Amygdala (tissue), 56 donors: ENCODE data around the gene FBXL17.
A peak's percentile ranks its signal among the peaks of the same experiment; 100 is the strongest.
"Not testable (repeated sequence)": the region's sequence is repeated elsewhere in the genome, so short reads cannot be mapped to it uniquely, and the experiment has no call there.

Experiments used
- DNase-seq, 56 donors: peaks; one replicate each; lab custom pipeline; 2025; lab: John Stamatoyannopoulos, UW

The FBXL17 gene

DNA sequence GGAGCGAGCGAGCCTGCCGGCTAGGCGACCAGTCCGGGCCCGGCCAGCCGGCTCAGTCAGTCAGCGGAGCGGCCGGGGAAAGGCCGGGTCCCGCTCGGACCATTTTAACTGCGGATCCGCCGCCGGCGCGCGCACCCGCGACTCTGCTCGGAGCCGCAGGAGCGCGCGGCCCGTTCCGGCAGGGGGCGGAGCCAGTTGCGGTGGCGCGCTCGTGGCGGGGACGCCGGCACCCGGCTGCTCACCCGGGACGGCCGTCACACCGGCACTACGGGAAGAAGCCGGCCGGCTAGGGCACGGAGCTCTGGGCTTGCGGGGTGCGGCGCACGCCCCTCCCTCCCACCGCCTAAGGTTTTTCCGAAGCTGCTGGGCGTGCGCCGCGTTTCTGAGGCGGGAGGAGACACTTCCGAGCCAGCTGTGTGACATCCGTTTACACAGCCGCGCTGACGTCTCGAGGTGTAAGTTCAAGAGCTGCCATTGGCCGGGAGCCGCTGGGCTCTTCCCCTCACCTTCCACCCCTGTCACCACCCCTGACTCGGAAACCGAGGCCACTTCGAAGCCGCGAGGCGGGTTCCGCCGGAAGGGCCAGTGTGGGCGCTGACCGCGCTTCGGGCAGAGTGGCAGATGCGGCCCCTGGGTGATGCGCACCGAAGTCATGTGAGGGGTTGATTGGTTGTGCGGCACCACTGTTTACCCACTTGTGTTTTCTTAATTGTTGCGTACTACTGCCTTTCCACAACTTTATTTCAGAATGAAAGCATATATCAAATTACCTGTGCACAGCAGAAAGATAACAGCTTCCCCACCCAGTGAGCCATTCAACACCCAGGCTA lies at the start of gene FBXL17:
Gene FBXL17, minus strand, starts transcription at position 145 of the 830 bp plus-strand sequence.
- DNase-seq = peak; percentile 52 to 95 (median 85)

DNA sequence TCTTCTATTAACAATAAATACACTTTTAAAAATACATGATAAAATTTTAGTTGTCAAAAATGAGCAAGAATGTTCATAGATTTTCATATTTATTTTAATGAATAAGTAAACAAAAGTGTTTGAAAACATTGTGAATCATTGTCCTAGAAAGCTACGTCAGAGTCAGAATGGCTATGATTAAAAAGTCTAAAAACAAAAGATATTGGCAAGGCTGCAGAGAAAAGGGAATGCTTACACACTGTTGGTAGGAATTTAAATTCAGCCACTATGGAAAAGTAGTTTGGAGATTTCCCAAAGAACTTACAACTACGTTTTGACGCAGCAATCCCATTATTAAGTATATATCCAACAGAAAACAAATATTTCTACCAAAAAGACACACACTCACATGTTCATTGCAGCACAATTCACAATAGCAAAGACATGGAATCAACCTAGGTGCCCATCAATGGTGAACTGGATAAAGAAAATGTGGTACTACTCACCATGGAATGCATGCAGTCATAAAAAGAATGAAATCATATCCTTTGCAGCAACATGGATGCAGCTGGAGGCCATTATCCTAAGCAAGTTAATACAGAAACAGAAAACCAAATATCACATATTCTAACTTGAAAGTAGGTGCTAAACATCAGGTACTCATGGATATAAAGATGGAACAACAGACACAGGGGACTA lies 49.2 kb upstream of the FBXL17 start:
- no peak for DNase-seq

DNA sequence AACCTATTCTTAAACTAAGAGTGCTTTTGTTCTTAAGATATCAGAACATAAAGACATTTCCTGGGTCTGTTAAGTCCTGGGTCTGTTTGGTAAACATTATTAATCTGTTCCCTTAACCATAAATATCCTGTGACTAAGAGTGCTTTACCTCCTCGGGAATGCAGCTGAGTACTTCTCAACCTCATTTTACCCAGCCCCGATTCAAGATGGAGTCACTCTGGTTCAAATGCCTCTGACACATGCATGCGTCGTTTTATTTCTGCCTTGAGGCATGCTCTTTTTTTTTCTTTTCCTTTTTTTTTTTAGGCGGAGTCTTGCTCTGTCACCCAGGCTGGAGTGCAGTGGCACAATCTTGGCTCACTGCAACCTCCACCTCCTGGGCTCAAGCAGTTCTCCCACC lies 39.8 kb upstream of the FBXL17 start:
- no peak for DNase-seq

DNA sequence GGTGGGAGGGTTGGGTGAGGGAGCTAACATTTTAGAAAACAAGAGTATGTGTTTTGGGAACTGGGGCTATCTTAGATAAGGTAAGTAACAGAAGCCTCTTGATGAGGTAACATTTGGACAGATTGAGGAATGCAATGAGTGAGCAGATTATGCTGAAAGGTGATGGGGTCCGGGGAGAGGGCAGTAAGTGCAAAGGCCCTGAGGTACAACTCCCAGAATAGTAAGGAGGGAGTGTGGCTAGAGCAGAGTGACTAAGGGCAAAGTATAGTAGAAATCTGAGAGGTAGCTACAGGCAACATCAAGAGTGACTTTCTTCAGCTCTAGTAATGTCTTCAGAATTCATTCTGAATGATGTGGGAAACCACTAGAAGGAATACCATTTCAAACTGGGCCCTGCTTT lies 38.9 kb upstream of the FBXL17 start:
- no peak for DNase-seq

DNA sequence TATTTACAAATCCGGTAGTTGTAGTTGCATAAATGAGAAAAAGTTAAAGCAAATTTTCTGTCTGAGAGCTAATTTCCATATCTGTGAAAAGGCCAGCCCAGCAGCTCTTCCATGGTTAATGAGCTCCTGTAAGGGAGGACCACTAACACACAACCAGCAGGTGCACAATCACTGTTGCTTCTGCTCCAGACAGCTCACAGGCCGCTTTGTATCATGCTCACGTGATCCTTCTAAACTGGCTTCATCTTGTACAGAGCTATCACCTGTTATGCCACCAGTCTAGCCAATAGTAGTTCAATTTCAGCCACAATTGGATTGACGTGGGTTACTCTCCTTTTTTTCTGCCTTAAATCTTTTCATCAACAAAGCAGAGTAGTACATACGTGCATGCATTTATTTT lies 38.3 kb upstream of the FBXL17 start:
- DNase-seq = no peak

DNA sequence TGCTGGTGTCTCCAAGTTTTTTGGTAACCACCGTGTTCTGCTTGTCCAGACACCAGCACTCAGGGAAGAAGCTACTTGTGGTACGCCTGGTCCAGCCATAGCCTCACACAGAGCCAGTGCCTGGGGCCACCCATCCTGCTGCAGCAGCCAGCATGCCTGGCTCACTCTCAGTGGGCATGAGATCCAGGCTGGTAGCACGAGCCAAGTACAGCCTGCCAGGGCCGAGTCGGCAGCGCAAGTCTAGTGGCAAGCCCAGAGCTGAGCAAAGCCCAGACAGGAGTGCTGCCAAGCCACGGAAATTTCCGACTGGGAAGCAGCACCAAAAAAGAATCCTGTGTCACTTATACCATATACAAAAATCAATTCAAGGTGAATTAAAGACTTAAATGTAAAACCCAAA lies 36.3 kb upstream of the FBXL17 start:
- peak in 44 of 56 donors; percentile 1 to 85 (median 40) for DNase-seq

DNA sequence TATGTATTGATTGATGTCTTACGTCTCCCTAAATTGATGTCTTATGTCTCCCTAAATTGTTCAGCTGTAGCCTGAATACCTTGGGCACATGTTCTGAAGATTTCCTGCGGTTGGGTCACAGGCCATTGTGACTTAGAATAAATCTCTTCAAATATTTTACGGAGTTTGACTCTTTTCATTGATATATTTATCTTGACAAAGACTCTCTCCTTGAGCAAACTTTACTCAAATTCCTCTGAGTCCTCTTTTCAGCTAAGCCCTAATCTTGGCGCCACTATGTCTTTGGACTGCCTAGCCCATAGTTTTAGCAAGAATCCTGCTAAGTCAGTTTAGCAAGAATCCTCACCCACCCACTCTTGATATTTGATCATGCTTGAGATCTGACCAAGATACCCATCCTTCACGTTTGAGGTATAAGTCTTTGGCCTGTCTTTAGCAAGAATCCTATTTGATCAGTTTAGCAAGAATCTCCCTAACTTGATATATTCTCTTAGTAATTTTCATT lies 35.3 kb upstream of the FBXL17 start:
- DNase-seq = no peak

DNA sequence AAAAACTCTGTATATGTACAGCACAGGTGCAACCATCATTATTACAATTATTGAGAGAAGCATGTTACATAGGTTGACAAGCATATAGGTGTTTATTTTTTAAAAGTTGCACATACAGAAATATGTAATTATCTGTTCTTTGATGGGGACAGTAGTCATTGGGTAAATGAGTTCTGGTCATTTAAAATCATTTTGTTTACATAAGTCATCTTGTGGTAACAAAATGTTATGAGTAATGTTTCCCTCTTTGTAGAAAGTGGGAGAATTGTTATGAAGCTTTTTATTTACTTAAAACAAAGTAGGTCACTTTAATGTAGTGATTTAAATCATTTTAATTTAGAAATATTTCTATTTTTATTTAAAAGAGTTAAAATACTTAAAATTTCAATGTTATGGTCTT lies 33.8 kb upstream of the FBXL17 start:
- DNase-seq = no peak

DNA sequence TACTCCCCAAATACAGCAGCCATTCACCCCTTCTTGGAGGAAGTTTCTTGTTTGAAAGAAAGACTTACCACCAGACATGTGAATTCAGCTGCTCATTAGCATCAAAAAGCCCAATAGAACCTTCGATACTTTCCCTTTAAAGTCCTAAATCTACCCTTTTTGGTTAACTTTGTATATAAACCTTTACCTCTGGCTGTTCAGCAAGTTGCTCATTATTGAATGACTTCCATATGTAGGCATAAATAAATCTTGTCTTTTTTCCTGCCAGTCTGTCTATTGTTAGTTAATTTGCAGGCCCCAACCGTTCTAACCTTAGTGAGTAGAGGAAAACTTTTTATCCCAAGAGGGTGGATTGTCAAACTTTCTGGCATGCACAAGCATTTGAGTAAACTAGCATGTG lies 27.9 kb upstream of the FBXL17 start:
- no peak for DNase-seq

DNA sequence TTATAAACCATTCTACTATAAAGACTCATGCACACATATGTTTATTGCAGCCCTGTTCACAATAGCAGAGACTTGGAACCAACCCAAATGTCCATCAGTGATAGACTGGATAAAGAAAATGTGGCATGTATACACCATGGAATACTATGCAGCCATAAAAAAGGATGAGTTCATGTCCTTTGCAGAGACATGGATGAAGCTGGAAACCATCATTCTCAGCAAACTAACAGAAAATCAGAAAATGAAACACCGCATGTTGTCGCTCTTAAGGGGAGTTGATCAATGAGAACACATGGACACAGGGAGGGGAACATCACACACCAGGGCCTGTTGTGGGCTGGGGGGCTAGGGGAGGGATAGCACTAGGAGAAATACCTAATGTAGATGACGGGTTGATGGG lies 23.3 kb upstream of the FBXL17 start:
- DNase-seq = not testable (repeated sequence)

DNA sequence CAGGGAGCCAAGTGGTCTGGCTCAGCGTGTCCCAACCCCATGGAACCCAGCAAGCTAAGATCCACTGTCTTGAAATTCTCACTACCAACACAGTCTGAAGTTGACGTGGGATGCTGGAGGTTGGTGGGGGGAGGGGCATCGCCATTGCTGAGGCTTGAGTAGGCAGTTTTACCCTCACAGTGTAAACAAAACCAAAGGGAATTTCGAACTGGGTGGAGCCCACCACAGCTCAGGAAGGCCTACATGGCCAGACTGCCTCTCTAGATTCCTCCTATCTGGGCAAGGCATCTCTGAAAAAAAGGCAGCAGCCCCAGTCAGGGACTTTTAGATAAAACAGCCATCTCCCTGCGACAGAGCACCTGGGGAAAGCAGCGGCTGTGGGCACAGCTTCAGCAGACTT lies 17.1 kb upstream of the FBXL17 start:
- no peak for DNase-seq

DNA sequence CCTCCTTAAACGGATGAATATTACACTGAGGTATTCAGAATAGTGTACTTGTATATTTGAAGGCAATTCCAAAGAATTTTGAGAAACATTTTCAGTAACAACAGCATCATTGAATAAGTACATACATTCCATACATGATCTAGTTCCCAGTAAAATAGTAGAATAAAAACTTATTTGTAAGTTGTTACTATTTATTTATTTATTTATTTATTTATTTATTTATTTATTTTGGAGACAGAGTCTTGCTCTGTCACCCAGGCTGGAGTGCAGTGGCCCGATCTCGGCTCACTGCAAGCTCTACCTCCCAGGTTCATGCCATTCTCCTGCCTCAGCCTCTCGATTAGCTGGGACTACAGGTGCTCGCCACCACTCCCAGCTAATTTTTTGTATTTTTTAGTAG lies 14.9 kb upstream of the FBXL17 start:
- not testable (repeated sequence) for DNase-seq

DNA sequence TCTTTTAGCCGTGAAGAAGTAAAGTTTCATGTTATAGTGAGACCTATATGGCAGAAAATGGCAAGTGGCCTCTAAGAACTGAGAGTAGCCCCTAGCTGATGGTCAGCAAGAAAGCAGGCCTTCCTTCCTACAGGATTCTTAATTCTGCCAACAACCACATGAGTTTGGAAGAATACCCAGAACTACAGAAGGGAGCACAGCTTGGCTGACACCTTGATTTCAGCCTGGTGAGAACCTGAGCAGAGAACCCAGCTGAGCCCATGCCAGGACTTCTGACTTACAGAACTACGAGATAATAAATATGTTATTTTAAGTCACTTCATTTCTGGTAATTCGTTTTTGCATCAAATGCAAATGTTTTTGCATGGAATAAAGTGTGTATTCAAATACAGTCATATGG lies 5.9 kb upstream of the FBXL17 start:
- no peak for DNase-seq

DNA sequence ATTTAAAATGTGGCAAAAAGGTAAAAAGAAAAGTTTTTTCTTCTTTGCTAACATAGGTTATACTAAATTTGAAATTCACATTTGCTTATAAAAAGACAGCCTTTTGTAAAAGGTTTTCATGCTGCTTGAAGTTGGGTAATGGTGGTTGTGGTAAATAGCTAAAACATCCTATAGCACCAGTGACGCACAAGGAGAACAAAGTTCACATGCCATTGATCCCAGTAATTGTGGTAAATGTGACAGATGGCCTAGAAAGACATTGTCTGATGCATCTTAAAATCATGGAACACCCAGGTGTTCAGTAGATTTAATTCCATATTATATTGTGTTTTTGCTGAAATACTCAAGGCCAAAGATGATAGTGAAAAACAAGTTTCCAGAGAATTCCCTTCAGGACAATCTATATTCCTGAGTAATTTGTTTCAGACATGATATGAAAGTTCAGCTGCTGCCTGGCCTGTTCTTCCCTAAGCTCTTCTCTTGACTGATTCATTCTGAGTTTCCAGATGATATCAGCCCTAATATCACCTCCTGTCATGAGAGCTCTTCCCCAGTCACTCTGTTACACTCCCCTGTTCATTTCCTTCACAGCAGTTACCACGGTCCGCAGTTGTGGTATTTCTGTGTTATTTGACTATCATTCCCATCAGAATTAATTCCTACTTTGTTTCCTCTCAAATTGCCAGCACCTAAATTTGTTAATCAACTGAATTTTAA lies 4.6 kb upstream of the FBXL17 start:
- DNase-seq = no peak

DNA sequence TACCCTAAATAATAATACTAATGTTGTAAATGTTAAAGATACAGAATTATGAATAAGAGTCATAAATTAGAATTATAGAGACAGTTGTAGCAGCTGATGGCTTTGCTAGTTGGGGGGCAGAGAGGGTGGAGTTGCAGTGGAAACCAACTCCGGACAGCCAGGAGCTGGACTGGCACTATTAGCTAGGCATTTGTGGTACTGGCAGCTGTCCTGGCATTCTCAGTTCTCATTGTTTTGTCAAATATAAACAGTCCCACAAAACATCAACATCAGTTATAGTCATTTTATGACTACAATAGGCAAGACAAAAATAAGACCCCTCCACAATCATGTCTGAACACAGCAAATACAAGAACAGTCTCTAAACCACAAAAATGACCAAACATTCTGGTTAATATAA lies 2.8 kb upstream of the FBXL17 start:
- no peak for DNase-seq

DNA sequence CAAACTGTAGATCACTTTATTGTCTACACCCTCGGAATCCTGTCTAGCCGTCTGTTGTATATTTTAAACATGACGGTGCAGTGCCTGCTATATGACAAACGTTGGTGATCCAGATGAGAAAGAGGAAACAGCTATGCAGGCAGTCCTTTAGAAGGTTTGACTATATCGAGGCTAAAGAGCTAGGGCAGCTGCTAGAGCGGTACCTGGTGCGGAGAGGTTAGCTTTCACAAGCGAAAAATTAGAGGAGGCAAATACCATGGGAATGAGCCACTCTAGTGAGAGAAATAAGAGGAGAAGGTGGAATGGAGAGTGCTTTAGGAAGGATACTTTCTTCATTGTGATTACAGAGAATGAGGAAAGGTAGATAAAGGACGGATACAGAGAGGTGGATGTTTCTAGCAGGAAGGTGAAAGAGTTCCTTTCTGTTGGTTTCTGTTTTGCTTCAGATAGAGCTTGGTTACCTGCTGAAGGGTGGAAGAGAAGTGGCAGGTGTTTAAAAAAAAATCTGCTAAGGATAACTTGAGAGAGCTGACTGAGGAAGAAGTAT lies 959 bp upstream of the FBXL17 start:
- DNase-seq = peak in 1 of 56 donors; percentile 35

DNA sequence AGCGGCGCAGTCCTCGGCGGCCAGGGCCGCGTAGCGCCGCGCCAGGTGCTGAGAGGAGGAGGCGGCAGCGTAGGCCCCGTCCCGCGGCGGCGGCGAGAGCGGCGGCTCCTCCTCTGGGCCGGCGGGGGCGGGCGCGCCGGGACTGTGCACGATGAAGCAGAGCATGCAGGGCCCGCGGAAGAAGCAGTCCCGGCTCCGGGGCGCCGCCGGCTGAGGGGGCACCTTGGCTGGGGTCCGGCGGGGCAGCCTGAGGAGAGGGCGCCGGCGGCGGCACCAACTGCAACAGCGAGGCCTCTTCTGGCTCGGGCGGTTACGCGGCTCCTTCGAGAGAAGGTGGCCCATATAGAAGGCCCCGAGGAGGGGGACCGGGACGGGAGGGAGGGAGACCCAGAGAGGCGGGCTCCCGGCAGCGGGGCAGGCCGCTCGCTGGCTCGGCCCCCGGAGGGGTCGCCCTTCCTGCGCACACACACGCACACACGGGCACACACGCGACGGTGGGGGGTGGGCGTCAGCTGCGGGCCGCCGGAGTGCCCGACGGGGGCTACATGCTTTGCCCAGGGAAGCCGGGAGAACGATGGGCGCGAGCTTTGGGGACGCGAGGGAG lies 446 bp downstream of the FBXL17 start:
- DNase-seq = peak in 50 of 56 donors; percentile 9 to 88 (median 62)

DNA sequence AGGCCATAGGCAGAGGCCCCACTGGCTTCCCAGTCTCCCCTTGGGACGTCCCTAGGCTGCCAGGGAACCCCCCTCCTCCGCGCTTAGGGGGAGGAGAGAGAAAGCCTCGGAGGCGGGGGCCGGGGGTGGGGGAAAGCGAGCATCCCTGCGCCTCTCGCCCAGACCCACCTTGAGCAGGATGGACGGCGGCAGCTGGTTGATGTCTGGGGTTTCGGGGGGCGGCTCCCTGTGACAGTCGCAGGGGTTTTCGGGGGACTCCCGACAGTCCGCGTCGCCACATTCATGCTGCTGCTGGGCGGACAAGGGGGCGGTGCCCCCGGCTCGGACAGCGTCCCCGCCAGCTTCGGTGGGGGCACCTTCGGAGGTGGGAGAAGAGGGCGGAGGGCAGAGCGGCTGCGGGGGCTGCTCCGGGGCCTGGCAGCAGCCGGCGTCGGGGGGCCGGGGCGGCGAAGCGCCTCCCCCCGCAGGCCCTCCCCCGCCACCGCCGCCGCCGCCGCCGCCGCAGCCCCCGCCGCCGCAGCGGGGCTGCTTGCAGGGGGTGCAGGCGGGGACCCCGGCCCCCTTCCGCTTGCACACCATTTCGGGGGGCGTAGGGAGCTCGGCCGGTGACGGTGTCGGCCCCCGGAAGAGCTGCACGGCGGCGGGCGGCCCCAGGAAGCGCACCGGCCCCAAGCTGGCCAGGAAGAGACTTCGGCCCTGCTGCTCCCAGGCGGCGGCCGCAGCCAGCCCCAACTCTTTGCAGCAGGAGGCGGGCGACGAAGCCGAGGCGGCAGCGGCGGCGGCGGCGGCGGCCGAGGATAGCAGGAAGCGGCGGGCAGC lies 1.2 kb downstream of the FBXL17 start:
- peak in 42 of 56 donors; percentile 4 to 72 (median 32) for DNase-seq

DNA sequence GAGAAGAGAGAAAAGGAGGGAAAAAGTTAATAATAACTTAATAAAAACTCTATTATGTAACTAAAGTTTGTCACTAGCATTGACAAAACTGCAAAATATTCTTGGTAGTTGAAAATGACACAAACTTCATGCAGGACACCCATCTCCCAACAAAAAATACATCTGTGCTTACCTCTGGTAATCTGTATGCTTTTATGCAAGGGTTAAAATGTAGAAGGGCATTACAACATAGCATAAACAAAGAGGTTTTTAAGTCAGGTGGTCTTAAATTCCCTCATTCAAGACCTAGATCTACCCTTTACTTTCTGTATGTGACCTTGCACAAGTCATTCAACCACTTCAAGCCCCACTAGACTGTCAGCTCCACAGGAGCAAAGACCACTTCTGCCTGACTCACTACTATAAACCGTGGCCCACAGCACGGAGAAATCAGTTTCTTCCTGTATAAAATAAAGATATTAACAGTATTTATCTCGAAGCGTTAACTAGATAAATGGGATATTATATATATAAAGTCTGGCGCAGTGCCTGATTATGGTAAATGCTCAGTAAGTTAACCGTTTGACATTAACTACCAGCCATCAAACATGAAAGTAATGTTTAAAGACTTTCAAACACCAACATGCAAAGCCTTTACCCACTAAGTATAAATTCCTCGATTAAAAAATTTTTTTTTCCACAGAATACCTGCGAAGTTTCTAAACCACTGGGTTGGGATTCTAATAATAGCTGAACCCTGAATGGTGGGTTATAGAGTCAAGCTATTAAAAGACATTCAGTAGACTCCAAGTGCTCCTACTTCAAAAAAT lies 2.0 kb downstream of the FBXL17 start:
- DNase-seq = no peak
